ENCODE data around the gene PARK7.

Gene PARK7

DNA sequence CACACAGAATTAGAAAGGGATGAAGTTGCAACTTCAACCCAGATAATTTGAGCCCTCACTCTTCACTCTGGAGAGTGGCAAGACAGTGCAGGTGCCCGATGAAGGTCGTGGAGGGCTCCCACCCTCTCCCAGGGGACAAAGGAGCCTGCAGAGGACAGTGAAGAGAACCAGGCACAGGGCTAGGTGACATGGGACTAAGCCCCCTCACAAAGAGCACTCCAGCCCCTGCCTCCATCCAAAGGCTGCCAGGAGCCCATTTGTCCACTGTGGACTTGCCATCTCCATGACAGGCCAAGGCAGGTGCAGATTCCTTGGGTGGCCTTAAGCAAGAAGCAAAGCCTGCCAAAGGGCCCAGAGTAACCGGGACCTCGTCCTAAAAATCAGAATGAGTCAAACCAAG lies 49.5 kb downstream of the PARK7 start:
- DNase-seq, result no peak

DNA sequence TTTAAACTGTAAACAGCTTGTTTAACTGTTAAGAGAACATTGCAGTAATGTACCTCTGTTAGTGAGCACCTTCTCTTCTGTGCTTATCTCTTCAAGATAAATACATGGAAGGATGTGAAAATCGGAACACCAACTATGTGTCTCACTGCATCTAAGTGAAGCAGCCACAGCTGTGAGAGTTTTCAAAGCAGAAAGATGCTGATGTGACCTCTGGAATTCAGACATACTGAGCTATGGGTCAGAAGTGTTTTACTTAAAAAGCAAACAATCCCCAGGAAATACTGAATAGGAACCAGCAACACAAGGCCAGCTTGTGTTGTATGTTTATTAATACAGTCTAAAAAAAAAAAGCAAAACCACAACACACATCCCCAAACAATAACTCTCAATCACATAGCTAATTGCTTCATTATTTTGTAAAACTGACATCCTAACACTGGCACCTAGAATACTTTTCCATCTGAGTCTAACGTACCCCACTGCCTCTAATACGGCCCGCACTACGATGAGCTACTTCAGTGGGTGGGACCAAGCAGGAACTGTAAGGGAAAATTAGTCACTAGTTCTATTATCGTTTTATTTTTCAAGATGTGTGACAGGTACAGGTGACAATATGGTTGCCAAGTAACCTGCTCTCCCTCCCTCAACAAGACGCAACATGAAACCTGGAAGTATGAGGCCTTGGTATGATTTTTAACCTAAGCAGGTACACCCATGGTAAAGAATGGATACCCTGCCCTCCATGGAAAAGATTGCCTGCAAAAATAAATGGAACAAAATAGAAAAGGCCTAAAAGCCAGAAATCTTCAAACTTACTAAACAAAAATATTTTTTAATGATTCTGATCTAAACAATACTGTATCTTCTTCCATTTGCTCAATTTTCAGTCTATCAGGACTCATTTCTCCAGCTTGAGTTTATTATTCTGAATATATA lies 50.7 kb downstream of the PARK7 start:
- DNase-seq, result no peak

DNA sequence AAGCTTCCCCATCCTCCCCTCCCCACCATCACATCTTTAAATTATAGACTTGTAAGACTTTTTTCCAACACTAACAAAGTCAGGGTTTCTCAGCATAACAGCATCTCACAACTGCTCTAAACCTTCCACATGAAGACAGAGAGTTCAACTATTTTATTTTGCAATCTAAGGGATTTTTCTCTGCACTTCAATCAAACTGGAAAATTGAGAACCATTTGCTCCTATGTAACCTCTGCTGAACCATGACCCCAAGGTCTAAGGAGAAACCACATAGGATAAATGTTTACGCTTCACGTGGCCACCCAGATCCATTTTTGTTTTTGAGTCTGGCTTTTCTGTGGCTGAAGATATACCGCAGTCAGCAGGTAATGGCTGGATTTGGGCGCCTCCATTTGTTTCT lies 51.4 kb downstream of the PARK7 start:
- no peak for DNase-seq

DNA sequence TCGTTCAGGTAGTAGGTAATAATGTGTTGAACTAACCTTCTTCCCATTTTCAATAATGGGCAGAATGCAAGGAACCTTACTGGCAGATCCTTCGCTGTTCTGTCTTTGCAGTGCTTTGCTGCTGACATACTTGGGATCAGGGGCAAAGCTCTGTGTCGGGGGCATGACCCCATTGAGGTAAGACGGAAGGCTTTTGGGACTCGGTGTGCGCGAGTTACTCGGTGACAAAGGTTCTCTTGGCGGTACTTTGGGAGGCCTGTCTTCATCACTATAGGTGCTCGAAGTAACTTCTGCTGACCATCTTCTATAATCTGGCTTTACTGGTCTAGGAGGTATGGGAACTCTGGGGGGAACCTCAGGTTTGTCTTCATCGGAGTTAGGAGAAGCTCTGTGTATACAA lies 51.9 kb downstream of the PARK7 start:
- DNase-seq, result no peak

DNA sequence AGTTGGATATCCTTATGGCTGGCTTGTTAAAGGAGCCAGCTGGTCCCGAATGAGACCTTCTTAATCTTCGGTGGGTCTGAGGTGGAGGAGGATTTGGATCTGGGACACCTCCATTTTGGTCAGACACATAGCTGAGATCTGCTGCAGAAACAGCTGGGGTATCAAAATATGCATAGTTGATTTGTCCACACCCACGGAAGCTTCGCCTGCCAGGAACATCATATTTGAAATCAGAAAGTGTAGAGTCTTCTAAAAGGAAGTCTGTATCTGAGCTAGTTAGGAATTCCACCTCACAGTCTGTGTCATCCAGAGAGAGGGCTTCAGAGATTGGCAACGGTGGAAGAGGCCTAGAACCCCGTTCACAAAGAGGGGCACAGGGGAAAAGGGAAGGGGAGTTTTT lies 52.3 kb downstream of the PARK7 start:
- no peak for DNase-seq

DNA sequence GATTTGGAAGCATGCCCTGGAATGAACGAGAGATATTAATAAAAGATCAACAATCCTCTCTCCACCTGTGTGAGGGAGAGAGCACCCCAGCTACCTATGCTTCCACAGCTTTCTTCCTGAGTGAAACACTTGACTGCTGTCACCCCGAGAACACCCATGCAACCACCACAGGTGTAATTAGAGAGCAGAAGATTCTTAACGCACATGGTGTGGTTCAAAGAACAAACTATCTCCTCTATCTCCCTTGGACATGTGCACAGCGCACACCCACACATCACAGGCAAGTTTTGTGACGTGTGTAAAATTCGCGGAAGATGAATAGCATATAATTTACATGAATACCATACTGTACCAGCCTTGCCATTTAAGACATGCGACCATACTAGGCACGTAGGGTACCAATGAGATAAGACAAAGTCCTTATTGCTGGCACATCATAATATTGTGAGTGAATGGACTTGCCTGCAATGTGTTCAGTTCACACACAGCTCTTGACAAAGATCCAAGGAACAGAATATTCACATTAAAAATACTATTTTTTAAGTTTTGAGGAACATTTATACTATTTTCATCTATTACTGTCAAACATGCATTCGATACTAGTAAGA lies 53.0 kb downstream of the PARK7 start:
- no peak for DNase-seq

DNA sequence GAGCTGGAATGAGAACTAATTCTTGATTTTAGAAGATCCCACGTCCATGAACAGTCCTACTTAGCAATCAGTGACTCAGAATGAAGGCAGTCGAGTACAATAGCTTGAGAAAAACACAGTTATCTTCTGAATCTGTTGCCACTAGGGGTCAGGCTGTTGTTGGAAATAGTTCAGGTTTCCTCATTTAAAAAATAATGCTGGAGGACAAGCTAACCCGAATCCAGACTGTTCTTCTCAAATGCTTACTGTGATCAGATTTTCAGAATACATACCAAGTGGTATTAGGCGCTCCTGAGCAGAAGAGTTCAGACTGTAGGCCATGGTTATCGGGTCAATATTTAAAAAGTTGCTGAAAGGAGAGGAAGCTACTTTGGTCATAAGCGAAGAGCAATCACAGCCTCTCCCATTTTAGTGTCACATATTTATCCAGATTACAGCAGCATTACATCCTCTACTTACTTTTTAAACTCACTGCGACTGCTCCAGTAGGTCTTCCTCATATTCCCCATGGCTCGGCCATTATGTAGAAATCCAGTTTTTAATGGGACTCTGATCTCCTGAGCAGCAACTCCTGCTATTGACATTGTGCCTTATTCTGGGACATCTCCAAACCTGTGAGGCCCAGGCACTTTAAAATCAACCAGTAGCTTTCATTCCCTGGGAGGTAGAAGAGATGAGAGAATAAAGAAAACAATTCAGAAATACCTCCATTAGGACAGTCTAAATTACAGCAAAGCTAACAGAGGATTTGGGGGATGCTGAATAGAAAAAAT lies 53.7 kb downstream of the PARK7 start:
- DNase-seq, result peak; percentile 70

DNA sequence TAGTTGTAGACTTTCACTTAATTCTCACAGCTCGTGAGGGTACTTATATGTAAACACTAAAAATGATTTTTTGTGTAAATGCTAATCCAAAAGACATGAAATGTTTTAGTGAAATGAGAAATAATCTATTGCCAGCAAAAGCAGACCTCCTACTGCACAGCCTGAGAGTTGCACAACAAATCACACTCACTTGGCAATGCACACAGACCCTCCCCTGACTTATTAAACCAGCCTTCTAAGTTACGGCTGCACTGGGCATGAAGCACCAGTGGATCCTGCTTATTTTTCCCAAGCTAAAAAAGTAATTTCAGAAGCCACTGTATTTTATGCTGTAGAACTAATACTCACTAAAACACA lies 54.3 kb downstream of the PARK7 start:
- DNase-seq, result no peak

DNA sequence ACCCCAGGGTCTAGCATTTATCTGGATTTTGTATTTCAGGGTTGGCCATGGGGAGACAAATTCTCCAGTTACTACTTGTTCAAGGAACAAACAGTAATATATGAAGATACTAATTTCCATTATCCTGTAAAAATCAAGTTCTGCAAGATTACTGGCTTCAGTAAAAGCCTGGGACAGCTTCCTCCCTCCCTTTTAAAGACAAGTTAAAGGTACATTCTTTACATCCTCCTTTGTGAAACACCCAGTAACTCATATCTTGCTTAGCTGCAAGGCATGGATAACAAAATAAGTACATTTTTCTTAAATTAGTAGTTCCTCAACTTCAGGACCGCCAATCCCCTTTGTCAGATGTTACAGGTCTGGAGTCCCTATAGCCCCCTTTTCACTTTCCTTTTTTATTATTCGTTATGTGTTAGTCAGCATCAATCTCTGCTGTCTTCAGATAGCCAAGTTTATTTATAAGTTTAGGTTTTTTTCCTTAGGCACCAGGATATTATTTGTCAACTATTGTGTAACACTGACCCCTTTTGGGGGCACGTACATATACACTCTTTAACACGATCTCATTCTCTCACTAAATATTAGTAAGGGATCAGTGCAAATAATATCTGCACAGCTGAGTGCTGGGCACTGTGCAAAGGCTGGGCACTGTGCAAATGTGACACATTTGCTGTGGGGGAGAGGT lies 54.8 kb downstream of the PARK7 start:
- DNase-seq, result no peak

DNA sequence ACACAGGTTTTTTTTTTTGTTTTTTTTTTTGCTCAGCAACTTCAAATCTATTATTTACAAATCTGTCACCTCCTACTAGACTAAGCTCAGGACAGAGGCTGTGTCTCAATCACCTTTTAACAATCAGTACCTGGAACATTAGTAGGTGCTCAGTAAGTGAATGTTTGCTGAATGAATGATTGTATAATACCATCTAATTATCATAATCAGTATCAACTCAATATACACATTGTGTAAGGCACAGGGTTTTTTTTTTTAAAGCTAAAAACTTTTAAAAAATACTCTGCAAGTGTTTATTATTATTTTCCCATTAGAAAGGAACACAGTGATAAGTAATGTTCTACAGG lies 55.4 kb downstream of the PARK7 start:
- DNase-seq, result no peak

DNA sequence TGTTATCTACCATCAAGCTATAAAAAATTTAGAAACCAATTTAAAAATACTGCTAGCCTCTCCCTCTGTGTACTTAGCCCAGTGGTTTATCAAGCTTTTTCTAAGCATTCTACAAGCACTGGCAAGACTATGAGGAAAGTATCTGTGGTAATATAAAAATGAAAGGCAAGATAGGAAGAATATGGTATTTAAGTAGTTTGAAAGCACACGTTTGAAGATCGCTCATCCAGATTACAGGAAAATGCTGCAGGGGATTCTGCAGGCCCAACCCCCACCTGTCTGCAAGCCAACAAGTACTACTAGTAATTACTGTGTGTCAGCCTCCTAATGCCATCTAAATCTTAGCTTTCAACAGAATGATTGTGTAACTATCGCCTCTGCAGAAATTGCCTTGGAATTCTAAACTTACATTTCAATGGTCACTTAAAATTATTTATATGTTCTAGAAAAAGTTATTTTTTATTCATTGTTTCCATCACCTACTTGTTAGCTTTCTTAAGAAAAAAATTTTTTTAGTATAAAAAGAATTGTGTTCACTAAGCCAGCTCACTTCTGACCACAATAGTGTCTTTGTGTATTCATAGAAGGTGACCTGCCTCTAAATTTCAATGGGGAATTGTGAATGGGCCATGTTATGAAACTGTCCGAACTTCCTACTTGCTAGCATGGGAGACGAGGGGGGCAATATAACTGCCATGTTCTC lies 56.1 kb downstream of the PARK7 start:
- peak; percentile 45 for DNase-seq

DNA sequence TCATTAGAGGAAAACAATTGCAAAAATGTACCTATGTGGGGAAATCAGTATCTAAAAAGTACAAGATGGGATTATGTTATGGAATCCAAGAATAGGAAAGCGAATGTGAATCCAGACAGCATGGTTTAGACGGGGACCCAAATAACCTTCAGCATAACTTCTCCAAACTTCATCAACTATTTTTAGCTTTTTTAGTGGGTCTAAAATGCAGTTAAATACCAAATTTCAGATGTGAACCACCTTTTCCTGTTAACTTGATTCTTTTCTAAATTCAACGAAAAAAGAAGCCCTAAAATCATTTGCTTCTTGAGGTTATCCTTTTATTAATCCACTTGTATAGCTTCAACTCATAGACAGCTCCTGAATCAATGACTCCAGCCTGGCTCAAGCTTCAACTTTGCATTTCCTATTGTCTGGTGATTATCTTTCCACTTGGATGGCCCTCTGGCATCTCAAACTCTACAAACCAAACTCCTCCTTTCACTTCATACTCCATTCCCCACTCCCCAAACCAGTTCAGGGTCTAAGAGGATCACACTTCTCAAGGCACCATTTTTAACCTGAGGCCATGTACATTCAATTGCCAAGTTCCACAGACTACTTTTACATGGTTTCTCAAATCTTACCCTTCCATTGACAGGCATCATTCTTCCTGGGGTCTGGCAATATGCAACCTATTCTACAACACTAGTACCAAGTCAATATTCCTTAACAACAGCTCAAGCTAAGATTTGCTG lies 57.1 kb downstream of the PARK7 start:
- no peak for DNase-seq

DNA sequence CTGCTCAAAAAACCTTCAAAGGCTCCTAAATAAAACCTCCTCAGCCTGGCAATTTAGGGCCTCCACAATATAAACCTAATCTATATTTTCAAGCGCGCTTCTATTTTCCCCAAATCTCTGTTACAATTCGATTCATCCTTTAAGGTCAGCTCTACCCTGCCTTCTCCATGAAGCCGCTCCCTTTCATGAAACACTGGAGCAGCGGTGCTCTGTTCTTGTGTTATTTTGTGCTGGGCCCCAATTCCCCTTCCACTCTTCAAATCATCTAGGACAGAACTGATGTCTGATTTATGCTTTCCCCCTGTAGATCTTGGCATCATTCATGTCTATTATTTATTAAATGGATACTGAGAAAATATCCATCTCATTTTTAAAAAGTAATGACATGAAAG lies 57.7 kb downstream of the PARK7 start:
- no peak for DNase-seq

DNA sequence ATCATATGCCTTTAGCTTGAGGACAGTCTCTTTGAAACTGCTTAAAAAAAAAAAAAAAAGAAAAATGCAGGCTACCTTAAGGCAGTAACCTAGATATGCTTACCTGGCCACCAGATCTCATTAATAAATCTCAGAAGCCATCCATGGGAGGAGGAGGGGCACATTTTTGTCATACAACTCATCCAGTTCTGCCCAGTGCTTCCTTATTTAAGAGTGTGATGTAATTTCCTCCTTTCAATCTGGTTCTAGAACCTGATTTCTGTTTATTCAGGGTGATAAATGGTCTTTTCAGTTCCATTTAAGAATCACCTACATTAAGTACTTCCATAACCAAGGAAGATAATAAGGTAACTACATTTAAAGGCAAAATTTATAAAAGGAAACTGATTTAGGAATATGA lies 58.5 kb downstream of the PARK7 start:
- DNase-seq, result peak; percentile 79

DNA sequence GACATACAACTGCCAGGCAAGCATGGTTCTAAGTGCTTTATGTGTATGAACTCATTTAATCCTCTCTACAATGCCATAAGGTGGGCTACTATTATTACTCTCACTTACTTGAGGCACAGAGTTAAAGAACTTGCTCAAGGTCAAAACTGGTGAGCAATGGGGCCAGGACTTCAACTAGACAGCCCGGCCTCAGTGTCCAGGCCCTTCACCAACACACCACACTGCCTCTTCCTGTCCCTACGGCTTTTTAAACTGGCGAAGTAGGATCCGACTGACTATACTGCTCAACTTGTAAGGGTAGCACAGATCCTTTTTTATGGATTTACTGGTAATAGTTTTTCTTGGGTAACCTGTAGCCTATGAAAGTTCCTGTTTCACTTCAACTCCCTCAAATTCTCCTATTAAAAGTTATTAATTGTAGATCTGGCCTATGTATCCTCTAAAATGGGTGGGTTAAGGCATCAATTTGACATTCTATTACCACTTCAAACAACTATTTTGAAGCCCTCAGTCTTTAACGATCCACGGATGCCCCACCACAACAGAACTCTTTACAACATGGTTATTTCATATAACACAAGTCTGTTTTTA lies 60.3 kb downstream of the PARK7 start:
- DNase-seq, result no peak

DNA sequence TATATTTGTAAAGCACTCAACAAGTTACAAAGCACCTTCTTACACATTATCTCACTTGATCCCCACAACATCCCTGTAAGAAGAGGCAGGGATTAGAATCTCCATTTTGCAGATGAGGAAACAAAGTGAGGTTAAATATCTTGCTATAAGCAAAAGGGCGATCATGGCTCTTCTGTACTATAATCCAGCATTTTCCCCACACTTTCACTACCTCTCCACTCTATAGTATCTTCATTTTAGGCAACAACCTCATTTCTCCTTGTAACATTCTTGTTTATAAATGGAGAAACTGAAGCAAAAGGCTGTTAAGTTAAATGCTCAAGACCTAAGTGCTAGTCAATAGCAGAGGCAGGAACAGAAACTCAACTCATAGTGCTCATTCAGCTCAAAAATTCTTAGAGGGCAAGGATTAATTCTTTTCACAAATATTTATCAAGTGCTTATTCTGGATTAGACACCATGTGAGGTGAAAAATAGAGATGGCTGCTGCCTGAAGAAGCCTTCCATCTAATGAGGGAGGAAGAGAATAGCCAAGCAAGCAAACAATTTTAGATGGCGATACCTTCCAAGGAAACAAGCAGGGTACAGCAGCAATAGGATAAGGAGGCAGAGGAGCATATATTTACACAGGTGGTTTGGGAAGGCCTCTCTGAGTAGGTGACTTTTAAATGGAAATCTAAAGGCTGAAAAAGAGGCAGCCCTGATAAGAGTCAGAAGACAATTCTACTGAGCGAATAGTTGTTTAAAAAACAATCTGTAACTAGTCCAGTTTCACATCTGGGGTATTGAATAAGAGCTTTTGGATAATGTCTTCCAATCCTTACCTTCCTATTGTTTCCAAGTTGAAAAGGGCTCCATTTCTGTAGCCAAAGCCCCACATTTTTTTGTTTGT lies 61.1 kb downstream of the PARK7 start:
- DNase-seq, result no peak

DNA sequence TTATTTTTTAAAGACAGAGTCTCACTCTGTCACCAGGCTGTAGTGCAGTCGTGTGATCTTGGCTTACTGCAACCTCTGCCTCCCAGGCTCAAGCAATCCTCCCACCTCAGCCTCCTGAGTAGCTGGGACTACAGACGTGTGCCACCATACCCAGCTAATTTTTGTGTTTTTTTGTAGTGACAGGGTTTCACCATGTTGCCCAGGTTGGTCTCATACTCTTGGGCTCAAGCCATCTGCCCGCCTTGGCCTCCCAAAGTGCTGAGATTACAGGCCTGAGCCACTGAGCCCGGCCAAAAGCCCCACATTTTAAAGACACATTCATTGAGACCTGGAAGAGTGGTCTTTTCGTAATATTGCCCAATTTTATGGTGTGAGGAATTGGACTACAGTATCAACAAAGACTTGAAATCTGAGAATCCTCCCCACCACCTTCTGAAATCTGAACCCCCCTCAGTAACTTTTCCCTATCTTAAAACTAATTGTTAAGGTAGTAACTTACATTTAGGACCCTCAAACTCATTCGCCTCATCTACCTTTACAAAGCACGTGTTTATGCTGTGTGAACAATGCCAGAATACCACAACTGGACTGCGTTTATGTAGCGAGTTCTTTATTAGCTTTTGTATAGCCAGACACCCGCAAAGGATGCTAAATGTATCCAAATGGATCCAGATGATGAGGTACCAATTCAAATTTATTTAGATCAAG lies 61.9 kb downstream of the PARK7 start:
- DNase-seq, result no peak

DNA sequence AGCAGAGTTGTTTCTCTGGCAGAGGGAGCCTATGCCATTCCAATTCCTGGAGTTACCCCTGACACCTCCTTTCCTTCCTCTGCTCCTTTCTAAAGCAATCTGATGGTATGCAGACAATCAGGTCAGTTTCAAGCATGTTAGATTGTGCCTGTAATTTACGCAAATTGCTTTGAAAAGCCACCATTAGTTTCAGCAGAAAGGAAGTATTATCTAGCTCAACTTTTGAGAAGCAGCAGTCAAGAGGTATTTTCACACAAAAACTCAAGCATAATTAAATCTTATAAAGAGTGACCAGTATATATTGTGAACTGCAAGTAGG lies 62.4 kb downstream of the PARK7 start:
- DNase-seq, result no peak

DNA sequence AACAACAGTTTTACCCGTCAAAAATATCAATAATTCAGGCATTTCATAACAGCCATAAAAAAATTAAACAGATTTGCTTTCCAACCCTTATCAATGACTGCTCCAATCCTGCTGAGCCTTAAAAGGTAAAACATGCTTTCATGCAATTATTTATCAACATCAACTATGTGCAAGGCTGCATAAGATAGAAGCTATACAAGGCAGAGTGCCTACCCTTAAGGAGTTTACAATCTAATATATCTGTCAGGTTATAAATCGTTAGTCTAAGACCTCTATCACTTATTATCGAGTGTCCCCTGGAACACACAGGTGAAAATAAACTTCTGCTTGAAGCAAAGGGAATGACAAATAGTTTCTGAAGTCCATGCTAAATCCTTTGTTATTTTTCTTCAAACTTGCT lies 62.8 kb downstream of the PARK7 start:
- DNase-seq, result no peak

DNA sequence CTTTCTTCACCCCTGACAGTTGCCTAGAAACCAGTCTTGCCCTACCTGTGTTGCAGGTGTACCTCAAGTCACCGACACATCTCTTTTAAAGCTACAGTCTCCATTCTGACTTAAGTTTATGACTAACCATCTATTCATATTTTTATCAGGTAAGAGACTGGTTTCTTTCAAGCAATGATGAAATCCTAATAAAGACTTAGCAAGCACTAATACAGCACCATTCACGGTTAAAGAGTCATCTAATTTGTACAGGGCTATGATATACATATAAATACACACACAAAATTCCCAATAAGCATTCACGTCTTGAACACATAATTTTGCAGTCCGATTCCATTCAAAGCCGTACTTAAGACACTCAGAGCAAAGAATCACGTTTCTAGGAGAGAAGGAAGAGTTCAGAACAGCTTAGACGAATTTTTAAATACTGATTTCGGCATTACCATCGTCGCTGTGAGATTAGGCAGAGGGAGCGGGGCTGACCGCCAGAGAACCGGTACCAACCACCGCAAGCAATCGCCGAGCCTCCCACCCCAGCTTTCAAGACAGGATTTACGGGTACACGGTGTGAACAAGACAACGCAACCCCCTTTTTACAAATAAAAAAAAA lies 63.7 kb downstream of the PARK7 start:
- no peak for DNase-seq

All from NCI-H226 (cell line).